HCEC 1CT (cell line): ENCODE data around the gene GLIS1.
"Not testable (repeated sequence)": the region's sequence is repeated elsewhere in the genome, so short reads cannot be mapped to it uniquely, and the experiment has no call there.

Experiments
- DNase-seq: peaks from one replicate; pipeline ENCODE4 v3.0.0-alpha.2; 2017

GLIS1 gene

GRCh38 chr1:53556657-53557227 is 182.2 kb downstream of the GLIS1 start:
- no peak for DNase-seq

GRCh38 chr1:53555620-53556326 is 183.2 kb downstream of the GLIS1 start:
- not testable (repeated sequence) for DNase-seq

- no peak for DNase-seq
Observed at GRCh38 chr1:53554592-53555305, 184.2 kb downstream of the GLIS1 start.

- no peak for DNase-seq
Observed at GRCh38 chr1:53553734-53554509, 185.0 kb downstream of the GLIS1 start.

GRCh38 chr1:53552981-53553733 is 185.8 kb downstream of the GLIS1 start:
- DNase-seq, result no peak

GRCh38 chr1:53552146-53552861 is 186.7 kb downstream of the GLIS1 start:
- no peak for DNase-seq

- no peak for DNase-seq
Observed at GRCh38 chr1:53551428-53551995, 187.5 kb downstream of the GLIS1 start.

- peak; percentile 31 for DNase-seq
Observed at GRCh38 chr1:53550201-53550741, 188.7 kb downstream of the GLIS1 start.

GRCh38 chr1:53549781-53550180 is 189.2 kb downstream of the GLIS1 start:
- no peak for DNase-seq

GRCh38 chr1:53549287-53549686 is 189.7 kb downstream of the GLIS1 start:
- no peak for DNase-seq

- DNase-seq, result no peak
Observed at GRCh38 chr1:53548031-53548491, 190.9 kb downstream of the GLIS1 start.

GRCh38 chr1:53547231-53547790 is 191.7 kb downstream of the GLIS1 start:
- DNase-seq, result no peak

- DNase-seq, result no peak
Observed at GRCh38 chr1:53546409-53547155, 192.4 kb downstream of the GLIS1 start.

- no peak for DNase-seq
Observed at GRCh38 chr1:53545663-53546408, 193.1 kb downstream of the GLIS1 start.

GRCh38 chr1:53544728-53545515 is 194.0 kb downstream of the GLIS1 start:
- DNase-seq, result no peak

GRCh38 chr1:53543778-53544695 is 194.9 kb downstream of the GLIS1 start:
- DNase-seq, result no peak

GRCh38 chr1:53543130-53543777 is 195.7 kb downstream of the GLIS1 start:
- DNase-seq, result no peak
